CD4-positive, alpha-beta memory T cell (primary cell): ENCODE measurements around the gene LRRN3. TPM values are rescaled to one million over a fixed set of nuclear protein-coding genes. Genes with fewer than 3 reads are reported as not detected.

Experiments
- CTCF ChIA-PET: fragments of 350-600 bp; sonication (Branson Sonifier 250); formaldehyde crosslinking; loops from one replicate; lab custom pipeline; 2021; ENCODE audit warnings: inconsistent platforms; ENCODE audit not compliant: partially characterized antibody; lab: Charles Lee
- POLR2A ChIA-PET: fragments of 350-600 bp; sonication (Branson Sonifier 250); formaldehyde crosslinking; loops from one replicate; lab custom pipeline; 2021; ENCODE audit not compliant: partially characterized antibody; lab: Charles Lee
- DNase-seq, 5 donors: peaks; one replicate each; pipeline versions ENCODE4 v3.0.0 to v3.0.0-alpha.2; 2020 to 2022; ENCODE audit warnings: mixed read lengths in 1 of 5
- H3K27ac ChIP-seq: one replicate; pipeline ENCODE4 v1.7.0; 2013; ENCODE audit warnings: low read depth, low read length
- H3K27me3 ChIP-seq: 2 replicates; pipeline ENCODE4 v1.7.0; 2013; ENCODE audit warnings: mild to moderate bottlenecking, low read length, moderate library complexity; ENCODE audit not compliant: insufficient read depth
- H3K36me3 ChIP-seq: 2 replicates; pipeline ENCODE4 v1.7.0; 2013; ENCODE audit warnings: mild to moderate bottlenecking, low read length, moderate library complexity; ENCODE audit not compliant: insufficient read depth
- H3K4me1 ChIP-seq: 2 replicates; pipeline ENCODE4 v1.7.0; 2013; ENCODE audit warnings: mild to moderate bottlenecking, low read length, moderate library complexity; ENCODE audit not compliant: insufficient read depth
- H3K4me3 ChIP-seq, 2 donors: one replicate each; pipeline ENCODE4 v1.7.0; 2013; ENCODE audit warnings: low read length in 2 of 2, mild to moderate bottlenecking in 1 of 2
- H3K9me3 ChIP-seq, 2 donors: one replicate each; pipeline ENCODE4 v1.7.0; 2013; ENCODE audit warnings: low read length in 2 of 2, control low read depth in 1 of 2; ENCODE audit not compliant: control insufficient read depth in 1 of 2
- H3K27ac Mint-ChIP-seq, 7 donors: one replicate each; pipeline ENCODE4 v1.8.0; 2020 to 2021; ENCODE audit warnings: mixed read lengths in 7 of 7, mild to moderate bottlenecking in 6 of 7, inconsistent platforms in 3 of 7, moderate library complexity in 3 of 7
- H3K27me3 Mint-ChIP-seq, 2 donors: one replicate each; pipeline ENCODE4 v1.8.0; 2020 to 2021; ENCODE audit warnings: mixed read lengths in 2 of 2
- H3K36me3 Mint-ChIP-seq, 2 donors: one replicate each; pipeline ENCODE4 v1.8.0; 2020 to 2021; ENCODE audit warnings: mixed read lengths in 2 of 2, inconsistent platforms in 1 of 2, mild to moderate bottlenecking in 1 of 2
- H3K4me1 Mint-ChIP-seq, 4 donors: one replicate each; pipeline ENCODE4 v1.8.0; 2020 to 2021; ENCODE audit warnings: mixed read lengths in 4 of 4, mild to moderate bottlenecking in 1 of 4
- H3K4me3 Mint-ChIP-seq, 8 donors: one replicate each; pipeline ENCODE4 v1.8.0; 2020 to 2021; ENCODE audit warnings: mixed read lengths in 8 of 8, mild to moderate bottlenecking in 7 of 8, moderate library complexity in 6 of 8, inconsistent platforms in 3 of 8
- H3K9me3 Mint-ChIP-seq, 8 donors: one replicate each; pipeline ENCODE4 v1.8.0; 2020 to 2021; ENCODE audit warnings: mixed read lengths in 8 of 8, mild to moderate bottlenecking in 5 of 8, inconsistent platforms in 3 of 8, moderate library complexity in 1 of 8
- intact Hi-C: fragments of 100-400 bp; cut with micrococcal nuclease; formaldehyde crosslinking; loops from one replicate; pipeline ENCODE4 v1.15.1; 2023
- polyA plus RNA-seq, 2 donors: library from polyadenylated mRNA; unstranded; fragments of 300-500 nt; fragmentation: Illumina TruSeq; gene quantifications; one replicate each; pipeline ENCODE4 v1.2.3, GENCODE V29; 2021
- total RNA-seq, 2 experiments: library from RNA; stranded (reverse); gene quantifications; one replicate each; pipeline ENCODE4 v1.2.3, GENCODE V29; 2021

LRRN3 gene
- total and polyA plus RNA-seq, 4 experiments from 2014 or later, result 10.8 to 42.7 (median 27.2) TPM

GRCh38 chr7:111101856-111102646 is 11.1 kb downstream of the LRRN3 start:
- H3K4me1 ChIP-seq, result peaks cover 6% of the 10 kb centered on the region
- ChIA-PET POLR2A (no interaction called here), CTCF (no interaction called here)
- Mint-ChIP-seq H3K36me3 (no peaks in the 10 kb centered on the region), H3K4me3 (no peak overlapping the region), H3K9me3 (no peaks in the 10 kb centered on the region), H3K4me1 (peaks cover 4 to 9% (median 7%) of the 10 kb centered on the region in 4 donors), H3K27ac (no peak overlapping the region), H3K27me3 (no peaks in the 10 kb centered on the region)
- no peaks in the 10 kb centered on the region for H3K9me3 ChIP-seq
- no peak overlapping the region for H3K4me3 ChIP-seq
- DNase-seq, result no peak
- no peaks in the 10 kb centered on the region for H3K36me3 ChIP-seq
- no peaks in the 10 kb centered on the region for H3K27me3 ChIP-seq
- H3K27ac ChIP-seq, result no peak overlapping the region
- intact Hi-C loops, result no loop called here

GRCh38 chr7:111103136-111103535 is 12.2 kb downstream of the LRRN3 start:
- Mint-ChIP-seq H3K4me1 (peaks cover 4 to 9% (median 6%) of the 10 kb centered on the region in 4 donors), H3K9me3 (no peaks in the 10 kb centered on the region), H3K27ac (no peak overlapping the region), H3K36me3 (no peaks in the 10 kb centered on the region), H3K27me3 (no peaks in the 10 kb centered on the region), H3K4me3 (no peak overlapping the region)
- Histone ChIP-seq H3K27ac (no peak overlapping the region), H3K4me1 (peaks cover 6% of the 10 kb centered on the region), H3K36me3 (no peaks in the 10 kb centered on the region), H3K27me3 (no peaks in the 10 kb centered on the region), H3K4me3 (no peak overlapping the region), H3K9me3 (no peaks in the 10 kb centered on the region)
- ChIA-PET CTCF (no interaction called here), POLR2A (no interaction called here)
- intact Hi-C loops, result no loop called here
- DNase-seq, result no peak

- Histone ChIP-seq H3K36me3 (no peaks in the 10 kb centered on the region), H3K4me3 (no peak overlapping the region), H3K4me1 (no peaks in the 10 kb centered on the region), H3K27me3 (no peaks in the 10 kb centered on the region), H3K9me3 (no peaks in the 10 kb centered on the region), H3K27ac (no peak overlapping the region)
- H3K9me3 Mint-ChIP-seq, result no peaks in the 10 kb centered on the region
- ChIA-PET POLR2A (no interaction called here), CTCF (no interaction called here)
- DNase-seq, result no peak
- H3K36me3 Mint-ChIP-seq, result no peaks in the 10 kb centered on the region
- H3K4me1 Mint-ChIP-seq, result peaks cover 0 to 4% (median 1%) of the 10 kb centered on the region in 4 donors
- H3K27me3 Mint-ChIP-seq, result no peaks in the 10 kb centered on the region
- intact Hi-C loops, result no loop called here
- peak overlapping the region in 1 of 7 donors; percentile 19 for H3K27ac Mint-ChIP-seq
- H3K4me3 Mint-ChIP-seq, result no peak overlapping the region
Measured at GRCh38 chr7:111103678-111104274, 12.8 kb downstream of the LRRN3 start.

- intact Hi-C loops, result no loop called here
- peaks cover 0 to 2% (median 0%) of the 10 kb centered on the region in 4 donors for H3K4me1 Mint-ChIP-seq
- POLR2A ChIA-PET, result no interaction called here
- Histone ChIP-seq H3K36me3 (no peaks in the 10 kb centered on the region), H3K4me1 (no peaks in the 10 kb centered on the region), H3K27ac (no peak overlapping the region), H3K27me3 (no peaks in the 10 kb centered on the region), H3K4me3 (no peak overlapping the region), H3K9me3 (no peaks in the 10 kb centered on the region)
- no peaks in the 10 kb centered on the region for H3K27me3 Mint-ChIP-seq
- CTCF ChIA-PET, result no interaction called here
- H3K4me3 Mint-ChIP-seq, result no peak overlapping the region
- no peak overlapping the region for H3K27ac Mint-ChIP-seq
- no peak for DNase-seq
- no peaks in the 10 kb centered on the region for H3K9me3 Mint-ChIP-seq
- H3K36me3 Mint-ChIP-seq, result no peaks in the 10 kb centered on the region
Measured at GRCh38 chr7:111104710-111105109, 13.8 kb downstream of the LRRN3 start.

- no peak overlapping the region for H3K4me3 ChIP-seq
- H3K27ac Mint-ChIP-seq, result no peak overlapping the region
- H3K4me3 Mint-ChIP-seq, result no peak overlapping the region
- peaks cover 0 to 2% (median 0%) of the 10 kb centered on the region in 4 donors for H3K4me1 Mint-ChIP-seq
- H3K9me3 ChIP-seq, result no peaks in the 10 kb centered on the region
- H3K27me3 Mint-ChIP-seq, result no peaks in the 10 kb centered on the region
- H3K36me3 ChIP-seq, result no peaks in the 10 kb centered on the region
- ChIA-PET CTCF (no interaction called here), POLR2A (no interaction called here)
- no peaks in the 10 kb centered on the region for H3K36me3 Mint-ChIP-seq
- intact Hi-C loops, result no loop called here
- DNase-seq, result no peak
- no peaks in the 10 kb centered on the region for H3K4me1 ChIP-seq
- no peak overlapping the region for H3K27ac ChIP-seq
- H3K9me3 Mint-ChIP-seq, result no peaks in the 10 kb centered on the region
- no peaks in the 10 kb centered on the region for H3K27me3 ChIP-seq
Measured at GRCh38 chr7:111105269-111105668, 14.3 kb downstream of the LRRN3 start.

- no peak overlapping the region for H3K27ac ChIP-seq
- Mint-ChIP-seq H3K27me3 (no peaks in the 10 kb centered on the region), H3K9me3 (no peaks in the 10 kb centered on the region), H3K36me3 (no peaks in the 10 kb centered on the region), H3K4me3 (no peak overlapping the region), H3K4me1 (peaks cover 0 to 2% (median under 1%) of the 10 kb centered on the region in 4 donors), H3K27ac (no peak overlapping the region)
- DNase-seq, result no peak
- H3K27me3 ChIP-seq, result no peaks in the 10 kb centered on the region
- no peaks in the 10 kb centered on the region for H3K9me3 ChIP-seq
- POLR2A ChIA-PET, result no interaction called here
- H3K36me3 ChIP-seq, result no peaks in the 10 kb centered on the region
- no peak overlapping the region for H3K4me3 ChIP-seq
- intact Hi-C loops, result no loop called here
- H3K4me1 ChIP-seq, result no peaks in the 10 kb centered on the region
- CTCF ChIA-PET, result interaction anchor here (1.9 kb wide), 1 partner anchor 9 kb away, joined by 8 read pairs; no protein-coding TSS in a partner anchor
Measured at GRCh38 chr7:111107579-111107978, 16.7 kb downstream of the LRRN3 start.

- no peak overlapping the region for H3K27ac ChIP-seq
- H3K4me1 ChIP-seq, result no peaks in the 10 kb centered on the region
- Mint-ChIP-seq H3K36me3 (no peaks in the 10 kb centered on the region), H3K4me3 (no peak overlapping the region), H3K27me3 (no peaks in the 10 kb centered on the region), H3K4me1 (peaks cover 0 to 2% (median under 1%) of the 10 kb centered on the region in 4 donors), H3K27ac (no peak overlapping the region), H3K9me3 (no peaks in the 10 kb centered on the region)
- no peak overlapping the region for H3K4me3 ChIP-seq
- H3K27me3 ChIP-seq, result no peaks in the 10 kb centered on the region
- H3K9me3 ChIP-seq, result no peaks in the 10 kb centered on the region
- ChIA-PET POLR2A (no interaction called here), CTCF (interaction anchor here (1.9 kb wide), 1 partner anchor 9 kb away, joined by 8 read pairs; no protein-coding TSS in a partner anchor)
- intact Hi-C loops, result no loop called here
- no peak for DNase-seq
- H3K36me3 ChIP-seq, result no peaks in the 10 kb centered on the region
Measured at GRCh38 chr7:111108000-111108399, 17.1 kb downstream of the LRRN3 start.
